ENCODE measurements around the gene KRTAP6-1. TPM values are rescaled to one million over a fixed set of nuclear protein-coding genes. Genes with fewer than 3 reads are reported as not detected.

KRTAP6-1 gene
- total RNA-seq, 6 experiments from 2014 or later, result not detected

GRCh38 chr21:30567617-30568016 is 46.1 kb downstream of the KRTAP6-1 start:
- DNase-seq, result no peak
- Histone ChIP-seq H3K4me3 (no peak overlapping the region), H3K27me3 (no peaks in the 10 kb centered on the region), H3K4me1 (no peaks in the 10 kb centered on the region), H3K27ac (no peak overlapping the region), H3K9me3 (no peaks in the 10 kb centered on the region), H3K36me3 (no peaks in the 10 kb centered on the region)
- intact Hi-C loops (cut with DNase I), result no loop called here
- ATAC-seq, result no peak
- TF ChIP-seq, protein P1, sequence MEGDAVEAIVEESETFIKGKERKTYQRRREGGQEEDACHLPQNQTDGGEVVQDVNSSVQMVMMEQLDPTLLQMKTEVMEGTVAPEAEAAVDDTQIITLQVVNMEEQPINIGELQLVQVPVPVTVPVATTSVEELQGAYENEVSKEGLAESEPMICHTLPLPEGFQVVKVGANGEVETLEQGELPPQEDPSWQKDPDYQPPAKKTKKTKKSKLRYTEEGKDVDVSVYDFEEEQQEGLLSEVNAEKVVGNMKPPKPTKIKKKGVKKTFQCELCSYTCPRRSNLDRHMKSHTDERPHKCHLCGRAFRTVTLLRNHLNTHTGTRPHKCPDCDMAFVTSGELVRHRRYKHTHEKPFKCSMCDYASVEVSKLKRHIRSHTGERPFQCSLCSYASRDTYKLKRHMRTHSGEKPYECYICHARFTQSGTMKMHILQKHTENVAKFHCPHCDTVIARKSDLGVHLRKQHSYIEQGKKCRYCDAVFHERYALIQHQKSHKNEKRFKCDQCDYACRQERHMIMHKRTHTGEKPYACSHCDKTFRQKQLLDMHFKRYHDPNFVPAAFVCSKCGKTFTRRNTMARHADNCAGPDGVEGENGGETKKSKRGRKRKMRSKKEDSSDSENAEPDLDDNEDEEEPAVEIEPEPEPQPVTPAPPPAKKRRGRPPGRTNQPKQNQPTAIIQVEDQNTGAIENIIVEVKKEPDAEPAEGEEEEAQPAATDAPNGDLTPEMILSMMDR (IDR thresholded peaks at IDR 0.05), result no peak
- no peak for TF ChIP-seq POLR2A (IDR thresholded peaks at IDR 0.05)

GRCh38 chr21:30563630-30564029 is 50.1 kb downstream of the KRTAP6-1 start:
- Histone ChIP-seq H3K27me3 (no peaks in the 10 kb centered on the region), H3K4me1 (no peaks in the 10 kb centered on the region), H3K27ac (no peak overlapping the region), H3K9me3 (no peaks in the 10 kb centered on the region), H3K36me3 (no peaks in the 10 kb centered on the region), H3K4me3 (no peak overlapping the region)
- intact Hi-C loops (cut with DNase I), result no loop called here
- ATAC-seq (no peak), DNase-seq (no peak)
- TF ChIP-seq, protein P1 (IDR thresholded peaks at IDR 0.05), result no peak
- TF ChIP-seq POLR2A (IDR thresholded peaks at IDR 0.05), result no peak
- 70% methylated on average over 2 of the region's 2 CpGs for WGBS (ENCODE audit: insufficient coverage, low coverage, low lambda C conversion rate, missing lambda C conversion rate)

Small RNAs within 50 kb of the gene (small RNA-seq; reads per million reads assigned to genes)
- gene KRTAP20-1 (0 reads per million in 2 experiments), gene KRTAP20-3 (0 reads per million in 2 experiments), gene KRTAP20-4 (0 reads per million in 2 experiments), gene KRTAP22-1 (0 reads per million in 2 experiments), gene KRTAP22-2 (0 reads per million in 2 experiments)

Other genes starting within 250 kb of the KRTAP6-1 start
- not detected for gene KRTAP13-2, start 241.7 kb downstream of the KRTAP6-1 start, total RNA-seq
- gene KRTAP13-1, start 217.9 kb downstream of the KRTAP6-1 start, total RNA-seq, result not detected
- not detected for gene KRTAP13-3, start 188.0 kb downstream of the KRTAP6-1 start, total RNA-seq
- gene KRTAP13-4, start 183.7 kb downstream of the KRTAP6-1 start, total RNA-seq, result not detected
- gene KRTAP15-1, start 173.7 kb downstream of the KRTAP6-1 start, total RNA-seq, result not detected
- gene KRTAP19-1, start 133.6 kb downstream of the KRTAP6-1 start, total RNA-seq, result not detected
- gene KRTAP19-2, start 126.5 kb downstream of the KRTAP6-1 start, total RNA-seq, result not detected
- gene KRTAP19-3, start 121.9 kb downstream of the KRTAP6-1 start, total RNA-seq, result not detected
- gene KRTAP19-4, start 116.8 kb downstream of the KRTAP6-1 start, total RNA-seq, result not detected
- not detected for gene KRTAP19-5, start 111.8 kb downstream of the KRTAP6-1 start, total RNA-seq
- not detected for gene KRTAP19-6, start 72.1 kb downstream of the KRTAP6-1 start, total RNA-seq
- gene KRTAP19-7, start 52.6 kb downstream of the KRTAP6-1 start, total RNA-seq, result not detected
- gene KRTAP22-2, start 23.5 kb downstream of the KRTAP6-1 start, total RNA-seq, result not detected
- not detected for gene KRTAP6-3, start 21.5 kb downstream of the KRTAP6-1 start, total RNA-seq
- not detected for gene KRTAP6-2, start 15.0 kb downstream of the KRTAP6-1 start, total RNA-seq
- gene KRTAP22-1, start 12.8 kb downstream of the KRTAP6-1 start, total RNA-seq, result not detected
- not detected for gene KRTAP20-1, start 2.5 kb upstream of the KRTAP6-1 start, total RNA-seq
- not detected for gene KRTAP20-4, start 6.7 kb upstream of the KRTAP6-1 start, total RNA-seq
- not detected for gene KRTAP20-2, start 21.3 kb upstream of the KRTAP6-1 start, total RNA-seq
- gene KRTAP20-3, start 28.9 kb upstream of the KRTAP6-1 start, total RNA-seq, result not detected
- gene KRTAP21-3, start 104.8 kb upstream of the KRTAP6-1 start, total RNA-seq, result not detected
- not detected for gene KRTAP21-2, start 133.3 kb upstream of the KRTAP6-1 start, total RNA-seq
- gene KRTAP21-1, start 141.5 kb upstream of the KRTAP6-1 start, total RNA-seq, result not detected
- gene KRTAP8-1, start 199.3 kb upstream of the KRTAP6-1 start, total RNA-seq, result not detected
- not detected for gene KRTAP7-1, start 215.8 kb upstream of the KRTAP6-1 start, total RNA-seq

Data from right lobe of liver (tissue), 6 donors.